ENCODE data around the gene GRID1.

DNA sequence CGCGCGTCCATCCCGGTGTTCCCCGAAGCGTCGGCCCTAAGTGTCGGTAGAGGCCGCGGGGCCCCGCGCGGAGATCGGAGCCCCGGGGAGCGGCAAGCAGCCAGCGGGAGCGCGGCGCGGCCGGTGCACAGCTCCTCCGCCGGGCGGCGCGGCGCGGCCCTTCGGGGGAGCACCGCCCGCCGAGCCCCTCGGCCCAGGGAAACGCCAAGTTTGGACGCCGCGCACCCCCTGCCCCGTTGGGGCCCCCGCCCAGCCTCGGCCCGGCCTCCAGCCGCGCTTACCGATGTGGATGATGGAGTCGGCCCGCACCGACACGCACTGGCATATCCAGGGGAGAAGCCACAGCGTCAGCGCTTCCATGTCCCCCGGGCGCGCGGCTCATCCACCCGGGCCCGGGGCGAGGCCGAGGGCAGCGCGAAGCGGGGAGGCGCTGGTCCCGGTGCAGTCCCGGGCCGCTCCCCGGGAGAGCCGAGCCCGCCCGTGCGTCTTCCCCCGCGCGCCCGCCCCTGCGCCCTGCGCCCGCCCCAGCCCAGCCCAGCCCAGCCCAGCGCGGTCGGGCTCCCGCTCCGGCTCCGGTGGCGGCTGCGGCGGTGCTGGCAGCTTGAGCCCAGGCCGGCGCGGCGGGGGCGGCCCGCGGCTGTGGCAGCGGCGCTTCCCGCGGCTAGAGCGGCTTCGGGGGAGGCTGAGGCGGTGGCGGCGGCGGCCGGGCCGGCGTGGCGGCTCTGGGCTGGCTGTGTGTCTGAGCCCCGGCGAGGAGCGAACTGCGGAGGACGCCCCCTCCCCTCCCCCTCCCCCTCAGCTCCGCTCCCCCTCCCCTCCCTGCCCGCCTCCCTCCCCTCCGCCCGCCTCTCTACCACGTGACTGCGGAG lies at the start of gene GRID1:
- no peak for TF ChIP-seq YY1 (IDR thresholded peaks at IDR 0.05; ENCODE audit: insufficient read depth, insufficient read length)
- TF ChIP-seq ZNF274 (IDR thresholded peaks at IDR 0.05; ENCODE audit: low read depth, low read length) = no peak
